Ramos (cell line): ENCODE measurements around the gene IL12RB2.
"Not testable (repeated sequence)": the region's sequence is repeated elsewhere in the genome, so short reads cannot be mapped to it uniquely, and the experiment has no call there.

Experiments used
- in situ Hi-C: fragments of 300-500 bp; cut with MboI; formaldehyde crosslinking; loops from one replicate; pipeline ENCODE4 v1.14.3; 2022; ENCODE audit warnings: low sequenced_read_pairs; ENCODE audit not compliant: unreplicated experiment

Gene IL12RB2

DNA sequence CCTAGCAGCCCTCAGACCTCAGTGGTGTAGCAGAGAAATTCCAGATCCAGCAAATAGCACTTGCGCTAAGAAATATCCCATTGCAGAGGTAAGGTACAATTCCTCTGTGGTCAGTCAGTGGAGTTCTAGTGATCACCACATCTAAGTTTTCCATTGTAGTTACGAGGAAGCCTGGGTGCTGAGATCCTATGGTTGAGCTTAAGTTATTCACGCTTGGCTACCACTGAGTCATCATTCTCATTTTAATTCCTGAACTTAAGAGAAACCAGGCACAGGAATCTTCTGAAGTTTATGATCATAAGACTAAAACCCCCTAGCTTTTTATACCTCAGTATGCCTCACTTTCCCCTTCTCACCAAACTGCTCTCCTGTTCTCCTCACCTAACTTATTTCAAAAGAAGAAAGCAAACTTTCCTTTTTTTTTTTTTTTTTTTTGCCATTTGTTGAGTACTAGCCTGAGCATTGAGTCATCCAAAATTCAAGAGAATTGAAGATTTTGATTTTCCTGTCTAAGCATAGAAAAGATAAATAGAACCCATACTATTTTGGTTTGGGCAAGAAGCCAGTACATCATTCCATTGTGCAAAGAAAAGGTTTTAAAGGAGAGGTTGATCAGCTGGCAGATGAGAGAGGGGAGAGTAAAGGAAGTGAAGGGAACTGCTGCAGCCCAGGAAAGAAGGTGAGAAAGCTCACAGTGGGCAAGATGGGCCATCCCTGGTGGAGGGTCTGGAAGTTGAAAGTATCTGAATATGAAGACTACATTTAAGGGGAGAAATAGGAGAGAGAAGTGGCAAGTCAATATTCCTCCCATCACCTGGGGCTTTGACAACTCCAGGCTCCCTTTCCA lies 82.6 kb downstream of the IL12RB2 start:
- in situ Hi-C loops = no loop called here

DNA sequence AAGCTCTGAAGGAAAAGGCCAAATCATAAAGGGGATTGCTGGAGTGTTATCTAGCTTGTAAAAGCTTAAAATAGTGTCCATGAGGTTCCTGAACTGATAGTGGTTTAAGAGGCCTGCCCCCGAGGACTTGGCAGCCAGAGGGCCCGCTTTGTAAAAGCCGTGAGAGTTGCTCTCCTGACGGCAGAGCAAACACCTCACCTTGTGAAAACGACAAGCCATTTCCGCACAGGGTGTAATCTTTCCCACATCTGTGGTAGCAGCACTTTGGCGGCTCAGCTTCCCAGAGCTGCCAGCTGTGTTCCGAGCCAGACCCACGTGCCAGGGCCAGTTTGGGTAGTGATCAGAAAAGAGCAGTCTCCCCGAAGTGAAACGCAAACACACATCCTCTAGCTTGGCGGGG lies 85.6 kb downstream of the IL12RB2 start:
- in situ Hi-C loops = no loop called here

DNA sequence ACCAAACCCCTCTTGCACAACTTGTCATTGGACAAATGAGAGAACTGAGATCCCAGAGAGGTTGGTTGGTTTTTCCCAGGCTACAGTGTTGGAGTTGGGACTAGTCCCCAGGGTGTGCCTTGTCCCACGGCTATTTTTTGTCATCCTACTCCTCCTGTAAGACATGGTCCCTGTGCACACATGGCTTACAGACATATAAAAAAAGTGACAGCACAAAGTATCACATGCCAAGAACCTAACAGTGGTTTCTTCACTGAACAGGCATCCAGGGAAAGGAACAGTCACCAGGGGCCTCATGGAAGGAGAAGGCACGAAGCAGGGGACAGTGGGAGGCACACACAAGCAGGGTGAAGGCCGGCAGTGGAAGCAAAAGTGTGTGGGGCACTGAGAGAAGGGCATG lies 86.1 kb downstream of the IL12RB2 start:
- in situ Hi-C loops = no loop called here

DNA sequence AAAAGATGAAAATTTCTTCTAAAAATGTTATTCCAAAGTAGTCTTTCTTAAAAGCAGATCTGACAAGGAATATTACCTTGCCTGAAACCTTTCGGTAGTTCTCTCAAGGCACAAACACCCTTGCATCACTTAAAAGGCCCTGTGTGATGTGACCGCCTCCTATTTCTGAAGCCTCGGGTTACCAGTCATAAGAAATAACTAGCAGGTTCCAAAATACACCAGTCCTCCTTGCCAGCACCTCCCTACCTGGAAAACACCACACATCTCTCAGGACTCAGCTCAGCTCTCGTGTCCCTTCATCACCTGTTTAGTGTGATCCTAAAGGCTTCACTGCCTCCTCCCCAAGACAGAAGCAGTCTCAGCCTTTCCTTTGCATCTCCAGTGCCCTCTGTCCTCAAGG lies 86.9 kb downstream of the IL12RB2 start:
- in situ Hi-C loops = no loop called here

DNA sequence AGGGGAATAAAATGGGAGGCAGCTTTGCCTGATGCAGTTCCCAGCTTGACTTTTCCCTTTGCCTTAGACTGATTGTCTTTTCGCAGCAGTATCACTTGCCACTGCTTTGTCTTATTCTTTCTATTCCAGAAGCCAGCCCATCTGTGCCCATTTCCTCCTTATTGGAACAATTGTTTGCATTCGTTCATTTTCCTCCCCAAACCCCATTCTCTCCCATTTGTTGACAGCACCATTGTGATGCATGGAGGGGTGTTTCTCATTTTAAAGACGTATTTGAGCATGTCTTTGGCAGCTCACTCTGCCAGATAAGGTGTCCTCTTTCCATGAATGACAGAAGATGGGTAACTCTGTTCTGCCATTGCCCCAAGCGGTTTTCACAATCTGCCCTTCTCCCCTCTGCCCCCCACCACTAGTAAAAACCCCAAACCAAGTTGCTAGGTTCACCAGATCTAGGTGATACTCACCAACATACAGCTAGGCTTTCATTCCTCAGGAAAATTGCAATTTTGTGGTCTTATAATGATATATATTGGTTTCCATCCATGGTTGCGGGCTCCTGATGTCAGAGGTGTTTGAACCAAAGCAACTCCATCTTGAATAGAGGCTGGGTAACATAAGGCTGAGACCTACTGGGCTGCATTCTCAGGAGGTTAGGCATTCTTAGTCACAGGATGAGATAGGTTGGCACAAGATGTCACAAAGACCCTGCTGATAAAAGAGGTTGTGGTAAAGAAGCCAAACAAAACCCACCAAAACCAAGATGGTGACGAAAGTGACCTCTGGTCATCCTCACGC lies 91.7 kb downstream of the IL12RB2 start:
- in situ Hi-C loops = no loop called here

DNA sequence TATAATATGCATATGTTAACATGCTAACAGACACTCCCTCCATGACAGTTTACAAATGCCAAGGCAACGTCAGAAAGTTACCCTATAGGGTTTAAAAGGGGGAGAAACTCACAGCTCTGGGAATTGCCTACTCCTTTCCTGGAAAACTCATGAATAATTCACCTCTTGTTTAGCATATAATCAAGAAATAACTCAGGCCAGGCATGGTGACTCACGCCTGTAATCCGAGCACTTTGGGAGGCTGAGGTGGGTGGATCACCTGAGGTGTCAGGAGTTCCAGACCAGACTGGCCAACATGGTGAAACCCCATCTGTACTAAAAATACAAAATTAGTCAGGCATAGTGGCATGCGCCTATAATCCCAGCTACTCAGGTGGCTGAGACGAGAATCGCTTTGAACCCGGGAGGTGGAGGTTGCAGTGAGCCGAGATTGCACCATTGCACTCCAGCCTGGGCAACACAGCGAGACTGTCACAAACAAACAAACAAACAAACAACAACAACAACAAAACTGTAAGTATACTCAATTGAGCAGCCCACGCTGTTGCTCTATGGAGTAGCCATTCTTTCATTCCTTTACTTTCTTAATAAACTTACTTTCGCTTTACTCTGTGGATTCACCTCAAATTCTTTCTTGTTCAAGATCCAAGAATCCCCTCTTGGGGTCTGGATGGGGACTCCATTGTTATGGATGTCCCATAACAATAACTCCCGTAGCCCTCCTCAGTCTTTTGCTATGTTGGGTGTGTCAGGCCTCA lies 92.5 kb downstream of the IL12RB2 start:
- in situ Hi-C loops = not testable (repeated sequence)

DNA sequence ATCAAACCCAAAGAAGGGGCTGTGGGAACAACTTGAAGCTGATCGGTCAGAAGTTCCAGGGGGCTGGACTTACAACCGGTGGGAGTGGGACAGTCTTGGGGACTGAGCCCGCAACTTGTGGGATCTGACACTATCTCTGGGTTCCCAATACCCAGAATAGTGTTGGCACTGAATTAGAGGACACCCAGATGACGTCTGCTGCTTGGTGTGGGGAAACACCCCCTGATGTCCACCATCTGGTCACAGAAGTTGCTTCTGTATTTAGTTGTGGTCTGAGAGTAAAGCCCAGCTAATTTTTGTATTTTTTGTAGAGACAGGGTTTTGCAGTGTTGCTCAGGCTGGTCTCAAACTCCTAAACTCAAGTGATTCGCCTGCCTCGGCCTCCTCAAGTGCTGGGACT lies 93.8 kb downstream of the IL12RB2 start:
- in situ Hi-C loops = no loop called here

DNA sequence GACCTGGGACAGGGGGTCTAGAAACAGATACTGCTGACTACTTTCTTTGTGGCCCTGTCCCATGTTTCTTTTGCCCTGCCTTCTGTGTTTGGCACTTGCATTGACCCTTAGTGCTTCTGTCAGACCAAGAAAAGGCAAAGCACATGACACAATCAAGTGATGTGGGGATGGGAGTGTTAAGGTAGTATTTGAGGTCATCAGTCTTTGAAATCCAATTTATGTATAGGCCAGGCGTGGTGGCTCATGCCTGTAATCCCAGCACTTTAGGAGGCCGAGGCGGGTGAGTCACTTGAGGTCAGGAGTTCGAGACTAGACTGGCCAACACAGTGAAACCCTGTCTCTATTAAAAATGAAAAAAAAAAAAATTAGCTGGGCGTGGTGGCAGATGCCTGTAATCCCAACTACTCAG lies 96.5 kb downstream of the IL12RB2 start:
- in situ Hi-C loops = no loop called here

DNA sequence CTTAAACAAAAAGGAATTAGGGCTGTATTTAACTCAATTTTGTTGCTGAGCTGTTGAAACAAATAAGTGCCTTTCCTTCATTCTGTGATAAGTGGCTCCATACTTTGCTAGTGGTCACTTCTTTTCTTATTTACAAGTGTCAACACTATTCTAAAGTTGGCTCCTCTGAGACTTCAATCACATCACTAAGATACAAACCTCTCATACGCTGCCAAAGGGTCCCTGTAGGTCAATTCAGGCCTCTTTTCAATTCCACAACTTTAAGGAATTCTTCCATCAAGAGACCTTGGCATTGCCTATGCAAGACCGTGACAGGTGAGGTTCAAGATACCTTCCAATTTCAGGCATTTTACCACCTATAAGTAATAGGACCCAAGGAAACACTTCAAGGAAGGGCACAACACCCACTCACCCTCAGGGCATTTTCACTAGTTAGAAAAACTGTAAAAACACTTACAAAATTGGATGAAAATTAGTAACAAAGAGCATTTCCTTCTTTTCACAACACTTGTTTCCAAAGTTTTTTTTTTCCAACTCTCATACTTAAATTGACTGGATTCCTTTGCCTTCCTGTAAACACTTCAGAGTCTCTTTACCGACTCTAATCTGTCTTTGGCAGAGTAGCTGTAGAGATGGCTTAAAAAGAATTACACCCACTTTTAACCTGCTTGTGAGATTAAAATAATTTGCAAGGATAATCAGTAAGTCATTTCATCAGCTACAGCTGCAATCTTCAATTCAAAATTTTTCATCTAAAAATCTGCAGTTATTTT lies 98.0 kb downstream of the IL12RB2 start:
- in situ Hi-C loops = no loop called here

DNA sequence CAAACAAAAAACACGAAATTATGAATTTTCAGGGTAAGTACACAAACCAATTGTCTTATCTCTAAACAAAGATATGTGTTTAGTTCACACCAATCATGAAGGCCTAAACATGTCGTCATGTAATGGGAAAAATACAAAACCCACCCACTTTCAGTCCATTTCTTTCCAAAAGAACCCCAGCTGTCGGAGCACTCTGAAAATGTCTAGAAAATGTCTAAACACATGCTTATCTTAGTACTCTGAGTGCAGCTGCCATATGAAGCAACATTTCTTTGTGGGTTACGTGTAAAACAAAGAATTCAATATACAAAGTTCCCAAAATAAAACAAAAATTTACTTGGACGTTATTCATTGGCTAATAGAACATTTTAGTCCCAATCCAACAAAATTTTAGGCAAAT lies 99.8 kb downstream of the IL12RB2 start:
- in situ Hi-C loops = no loop called here

DNA sequence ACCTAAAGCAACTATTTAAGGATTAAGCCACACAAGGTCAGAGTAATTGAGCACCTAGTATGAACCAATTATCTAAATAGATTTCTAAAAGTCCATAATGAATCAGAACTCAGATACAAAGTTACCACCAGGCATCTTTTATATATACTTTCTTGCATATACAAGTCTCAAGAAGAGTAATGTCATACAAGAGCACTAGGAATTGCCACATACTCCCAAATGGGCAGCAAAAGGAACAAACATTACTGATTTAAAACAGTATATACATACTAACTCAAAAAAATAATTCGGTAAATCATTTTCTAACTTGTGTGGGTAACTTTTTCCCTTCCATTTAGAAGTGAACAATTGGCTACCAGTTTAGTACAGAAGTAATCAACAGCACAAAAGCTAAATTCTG lies 100.5 kb downstream of the IL12RB2 start:
- in situ Hi-C loops = no loop called here

DNA sequence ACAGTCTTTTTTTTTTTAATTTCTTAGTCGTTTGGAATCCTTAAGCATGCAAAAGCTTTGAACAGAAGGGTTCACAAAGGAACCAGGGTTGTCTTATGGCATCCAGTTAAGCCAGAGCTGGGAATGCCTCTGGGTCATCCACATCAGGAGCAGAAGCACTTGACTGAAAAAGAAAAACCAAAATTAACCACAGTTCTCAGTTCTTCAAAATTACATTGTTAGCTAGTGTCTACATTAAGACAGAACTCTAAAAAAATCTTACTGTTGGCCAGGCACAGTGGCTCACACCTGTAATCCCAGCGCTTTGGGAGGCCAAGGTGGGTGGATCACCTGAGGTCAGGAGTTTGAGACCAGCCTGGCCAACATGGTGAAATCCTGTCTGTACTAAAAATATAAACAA lies 105.4 kb downstream of the IL12RB2 start:
- in situ Hi-C loops = not testable (repeated sequence)

DNA sequence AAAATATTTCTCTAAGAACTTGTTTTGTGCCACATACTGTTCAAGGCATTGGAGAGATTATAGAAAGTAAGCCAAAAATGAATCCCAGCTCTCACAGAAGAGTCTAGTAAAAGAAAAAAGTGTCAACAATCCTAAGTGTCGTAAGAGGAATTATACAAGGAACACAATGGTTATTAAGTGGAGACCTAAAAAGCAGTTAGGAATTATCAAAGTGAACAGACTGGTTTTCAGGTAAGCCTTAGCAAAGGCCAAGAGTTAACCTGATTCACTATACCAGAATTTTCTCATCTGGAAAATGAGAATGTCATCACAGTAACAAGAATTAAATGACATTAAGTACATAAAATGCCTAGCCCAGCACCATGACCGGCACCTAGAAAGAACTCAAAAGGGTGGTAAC lies 106.9 kb downstream of the IL12RB2 start:
- in situ Hi-C loops = no loop called here

DNA sequence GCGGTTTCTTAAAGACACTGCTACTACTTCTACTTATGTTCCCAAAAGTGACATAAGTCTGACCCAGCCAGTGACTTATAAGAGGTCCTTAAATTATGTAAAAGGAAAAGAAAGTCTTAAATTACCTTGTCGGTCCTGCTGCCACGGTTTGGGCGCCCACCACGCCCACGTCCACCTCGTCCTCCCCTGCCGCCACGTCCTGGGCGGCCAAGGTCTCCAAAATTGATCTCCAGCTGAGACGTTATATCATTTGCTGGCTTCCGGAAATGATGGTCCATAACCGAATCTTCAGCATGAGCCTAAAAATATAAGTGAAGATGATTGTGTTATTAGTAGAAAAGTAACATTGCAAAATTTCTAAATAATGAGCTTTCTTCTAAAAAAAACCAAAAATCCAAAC lies 107.4 kb downstream of the IL12RB2 start:
- in situ Hi-C loops = no loop called here

DNA sequence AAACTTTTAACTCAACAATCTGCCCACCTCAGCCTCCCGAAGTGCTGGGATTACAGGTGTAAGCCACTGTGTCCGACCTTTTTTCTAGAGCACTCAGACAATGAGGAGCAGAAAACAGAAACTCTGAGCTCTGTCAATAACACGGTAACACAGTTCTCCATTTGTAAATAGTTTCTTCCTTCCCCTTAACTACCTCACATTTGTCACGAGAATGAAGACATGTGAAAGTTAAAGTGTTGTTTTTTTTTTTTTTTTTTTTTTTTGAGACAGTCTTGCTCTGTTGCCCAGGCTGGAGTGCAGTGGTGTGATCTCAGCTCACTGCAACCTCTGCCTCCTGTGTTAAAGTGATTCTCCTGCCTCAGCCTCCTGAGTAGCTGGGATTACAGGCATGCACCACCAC lies 110.1 kb downstream of the IL12RB2 start:
- in situ Hi-C loops = not testable (repeated sequence)

DNA sequence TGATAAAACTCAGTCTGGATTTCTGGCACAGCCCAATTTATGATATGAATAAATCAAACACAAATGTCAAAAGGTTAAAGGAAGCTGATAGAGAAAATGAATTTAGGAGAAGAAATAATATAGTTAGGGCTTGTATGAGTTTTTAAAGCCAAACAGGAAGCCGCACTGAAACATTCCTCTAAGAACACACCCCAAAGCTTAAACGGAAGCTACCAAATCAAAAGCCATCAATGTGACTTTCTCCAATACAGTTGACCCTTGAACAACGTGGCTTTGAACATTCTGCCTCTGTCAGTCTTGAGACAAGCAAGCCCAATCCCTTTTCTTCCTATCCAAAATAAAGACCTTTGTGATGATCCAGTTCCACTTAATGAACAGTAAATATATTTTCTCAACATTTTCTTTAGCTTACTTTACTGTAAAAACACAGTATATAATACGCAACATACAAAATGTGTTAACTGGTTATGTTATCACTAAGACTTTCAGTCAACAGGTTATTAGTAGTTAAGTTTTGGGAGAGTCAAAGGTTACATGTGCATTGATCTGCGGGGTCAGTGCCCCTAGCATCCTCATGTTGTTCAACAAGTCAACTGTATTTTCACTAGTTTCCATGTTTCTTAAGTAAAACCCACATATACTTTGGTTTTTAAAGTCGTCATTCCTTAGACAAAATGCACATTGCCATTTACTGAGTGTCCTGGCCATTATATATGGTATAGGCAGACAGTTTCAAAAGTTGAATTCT lies 111.3 kb downstream of the IL12RB2 start:
- in situ Hi-C loops = no loop called here

DNA sequence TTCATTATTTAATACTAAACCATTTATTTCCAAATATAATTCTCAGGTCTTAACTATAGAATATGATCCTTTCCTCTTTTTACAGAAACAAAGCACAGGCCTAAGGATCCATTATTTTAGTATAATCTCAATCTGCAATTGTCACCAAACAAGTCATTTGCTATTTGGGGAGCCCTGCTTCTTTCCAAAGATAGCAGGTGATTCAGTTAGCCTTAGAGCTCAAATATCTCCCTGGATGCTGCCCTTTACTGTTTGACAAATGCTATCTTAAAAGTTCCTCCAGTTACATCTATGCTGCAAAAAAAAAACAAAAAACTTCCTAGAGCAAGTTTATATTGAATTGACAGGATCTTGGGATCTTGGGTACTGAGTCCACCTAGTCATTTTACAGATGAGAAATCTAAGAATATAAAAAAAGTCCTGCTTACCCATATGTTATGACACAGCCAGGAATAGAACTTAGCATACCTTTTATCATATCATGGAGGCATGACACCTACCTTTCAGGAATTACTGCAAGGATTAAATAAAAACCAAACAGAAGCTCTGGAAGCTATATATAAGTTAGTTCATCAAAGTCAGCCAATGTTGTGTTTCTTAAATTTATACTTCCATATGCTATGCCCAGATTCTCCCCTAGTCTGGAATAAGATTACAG lies 113.3 kb downstream of the IL12RB2 start:
- in situ Hi-C loops = no loop called here

DNA sequence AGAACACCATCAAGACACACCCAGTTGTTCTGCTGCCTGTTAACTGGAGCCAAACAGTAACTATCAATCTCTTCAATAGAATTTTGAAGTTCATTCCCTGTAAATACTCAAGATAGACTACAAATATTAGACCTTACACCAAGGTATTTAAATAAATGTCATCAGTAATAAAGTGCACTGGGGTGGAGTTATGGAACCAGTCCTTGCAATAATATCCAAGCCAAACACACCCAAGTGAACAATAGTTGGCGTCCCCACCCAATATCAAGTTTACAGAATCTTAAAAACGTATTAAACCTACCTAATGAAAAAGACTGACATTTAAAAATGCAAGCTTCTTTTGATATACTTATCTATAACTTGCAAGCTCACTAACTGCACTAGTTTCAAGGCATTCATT lies 119.8 kb downstream of the IL12RB2 start:
- in situ Hi-C loops = no loop called here

DNA sequence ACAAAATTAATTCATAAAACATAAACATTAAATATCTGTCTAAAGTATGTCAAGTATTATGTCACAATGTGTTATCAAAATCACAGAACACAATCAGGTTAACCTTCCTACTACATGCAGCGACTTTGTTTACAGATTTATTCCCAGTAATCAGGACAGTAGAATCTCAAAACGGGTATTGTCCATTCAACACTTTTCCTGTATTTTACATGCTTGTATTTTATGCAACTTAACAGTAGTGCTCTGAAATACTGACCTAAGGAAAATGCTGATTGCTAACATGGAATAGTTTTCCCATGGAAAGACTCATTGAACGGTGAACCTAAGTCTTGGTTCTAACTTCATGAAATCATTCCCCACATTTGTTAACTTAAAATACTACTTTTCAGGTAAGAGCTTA lies 120.3 kb downstream of the IL12RB2 start:
- in situ Hi-C loops = no loop called here
